H1 (cell line): ENCODE data around the gene GRAMD1B. TPM values are rescaled to one million over a fixed set of nuclear protein-coding genes. Genes with fewer than 3 reads are reported as not detected.

Experiments used
- CTCF ChIA-PET: fragments of 300-600 bp; sonication (Branson Sonifier 250); formaldehyde crosslinking; loops from one replicate; lab custom pipeline; 2021; ENCODE audit not compliant: partially characterized antibody; lab: Charles Lee
- POLR2A ChIA-PET: fragments of 300-600 bp; sonication (Branson Sonifier 250); formaldehyde crosslinking; loops from one replicate; lab custom pipeline; 2021; ENCODE audit warnings: inconsistent platforms; ENCODE audit not compliant: partially characterized antibody; lab: Charles Lee
- DNase-seq, 2 experiments: peaks; one replicate each; pipeline versions ENCODE4 v3.0.0 to v3.0.0-alpha.2; 2010 to 2022; ENCODE audit warnings: low spot score in 2 of 2, low read depth in 1 of 2, mixed read lengths in 1 of 2
- FAIRE-seq: peaks from 2 replicates; lab custom pipeline; 2011; peaks lifted over from hg19 to GRCh38; lab: Jason Lieb, UNC
- H2AFZ ChIP-seq: 2 replicates; pipeline ENCODE4 v1.8.1; 2012; ENCODE audit warnings: low read length, inconsistent platforms
- H2AK5ac ChIP-seq: 2 replicates; pipeline ENCODE4 v1.6.1; 2013; ENCODE audit warnings: low read depth, low read length
- H2BK120ac ChIP-seq: replicated peaks from 2 replicates; pipeline ENCODE3; 2013; ENCODE audit warnings: low read depth, low read length, inconsistent platforms
- H2BK12ac ChIP-seq: 2 replicates; pipeline ENCODE4 v1.6.1; 2013; ENCODE audit warnings: low read depth, low read length
- H2BK15ac ChIP-seq: 2 replicates; pipeline ENCODE4 v1.6.1; 2013; ENCODE audit warnings: low read length
- H2BK20ac ChIP-seq: 2 replicates; pipeline ENCODE4 v1.6.1; 2013; ENCODE audit warnings: low read length
- H2BK5ac ChIP-seq: 2 replicates; pipeline ENCODE4 v1.6.1; 2013; ENCODE audit warnings: low read depth, low read length
- H3K14ac ChIP-seq: 2 replicates; pipeline ENCODE4 v1.6.1; 2013; ENCODE audit warnings: inconsistent platforms; ENCODE audit not compliant: insufficient read length
- H3K18ac ChIP-seq: 2 replicates; pipeline ENCODE4 v1.6.1; 2013; ENCODE audit warnings: low read length; ENCODE audit errors: extremely low read depth
- H3K23ac ChIP-seq: 2 replicates; pipeline ENCODE4 v1.6.1; 2013; ENCODE audit warnings: inconsistent platforms; ENCODE audit not compliant: insufficient read length
- H3K23me2 ChIP-seq: 2 replicates; pipeline ENCODE4 v1.6.1; 2013; ENCODE audit warnings: low read depth, low read length
- H3K27ac ChIP-seq: 2 replicates; pipeline ENCODE4 v1.6.1; 2011; ENCODE audit warnings: low read depth, low read length, inconsistent platforms
- H3K27me3 ChIP-seq, 4 experiments: replicated peaks in 1 of 4; 1 replicate in 1 of 4; 2 replicates in 3 of 4; pipeline versions ENCODE4 v1.6.1 to v1.8.1; 2011 to 2013; ENCODE audit warnings: low read length in 3 of 4, mild to moderate bottlenecking in 3 of 4, inconsistent platforms in 2 of 4, mixed read lengths in 2 of 4, moderate library complexity in 1 of 4; ENCODE audit not compliant: control insufficient read depth in 3 of 4, insufficient read depth in 3 of 4; ENCODE audit errors: extremely low read depth in 1 of 4
- H3K36me3 ChIP-seq, 4 experiments: 2 replicates each; pipeline versions ENCODE4 v1.6.1 to v1.8.1; 2011 to 2013; ENCODE audit warnings: mild to moderate bottlenecking in 4 of 4, low read length in 3 of 4, moderate library complexity in 2 of 4, control low read depth in 1 of 4, inconsistent platforms in 1 of 4; ENCODE audit not compliant: insufficient read depth in 4 of 4, control insufficient read depth in 2 of 4
- H3K4ac ChIP-seq: replicated peaks from 2 replicates; pipeline ENCODE3; 2013; ENCODE audit warnings: low read length, low read depth, mixed read lengths, inconsistent platforms; ENCODE audit not compliant: insufficient read length
- H3K4me1 ChIP-seq, 4 experiments: replicated peaks in 1 of 4; 1 replicate in 1 of 4; 2 replicates in 3 of 4; pipeline versions ENCODE4 v1.6.1 to v1.8.1; 2011 to 2013; ENCODE audit warnings: low read length in 3 of 4, inconsistent platforms in 2 of 4, mixed read lengths in 1 of 4; ENCODE audit not compliant: insufficient read depth in 4 of 4, control insufficient read depth in 3 of 4
- H3K4me2 ChIP-seq, 2 experiments: 2 replicates each; pipeline versions ENCODE4 v1.6.1 to v1.8.1; 2011 to 2013; ENCODE audit warnings: low read depth in 2 of 2, low read length in 2 of 2, control low read depth in 1 of 2, inconsistent platforms in 1 of 2, mild to moderate bottlenecking in 1 of 2; ENCODE audit not compliant: insufficient read depth in 1 of 2
- H3K4me3 ChIP-seq, 4 experiments: fragments of 200-600, 300-600 bp in 1 of 4; sonication (generic), shearing (Covaris generic), sonication (Bioruptor Twin) in 1 of 4; 2 replicates each; pipeline versions ENCODE4 v1.5.1 to v1.8.1; 2011 to 2016; ENCODE audit warnings: low read length in 4 of 4, low read depth in 3 of 4, control low read depth in 2 of 4, inconsistent platforms in 2 of 4, mild to moderate bottlenecking in 2 of 4, mixed read lengths in 1 of 4, moderate library complexity in 1 of 4; ENCODE audit not compliant: insufficient read depth in 2 of 4; ENCODE audit errors: extremely low read depth in 1 of 4
- H3K56ac ChIP-seq: replicated peaks from 2 replicates; pipeline ENCODE3; 2013; ENCODE audit warnings: low read depth, mild to moderate bottlenecking, mixed read lengths, low read length, inconsistent platforms; ENCODE audit not compliant: insufficient read length
- H3K79me1 ChIP-seq: 2 replicates; pipeline ENCODE4 v1.6.1; 2013; ENCODE audit warnings: low read depth, low read length, control low read depth
- H3K79me2 ChIP-seq, 2 experiments: 2 replicates each; pipeline versions ENCODE4 v1.6.1 to v1.8.1; 2012 to 2013; ENCODE audit warnings: low read length in 2 of 2, mild to moderate bottlenecking in 2 of 2, inconsistent platforms in 1 of 2; ENCODE audit not compliant: insufficient read depth in 2 of 2, control insufficient read depth in 1 of 2
- H3K9ac ChIP-seq, 4 experiments: replicated peaks in 1 of 4; 1 replicate in 1 of 4; 2 replicates in 3 of 4; pipeline versions ENCODE4 v1.6.1 to v1.8.1; 2011 to 2013; ENCODE audit warnings: low read depth in 3 of 4, low read length in 3 of 4, control low read depth in 2 of 4, mild to moderate bottlenecking in 2 of 4, moderate library complexity in 2 of 4, inconsistent platforms in 1 of 4; ENCODE audit errors: extremely low read depth in 1 of 4
- H3K9me3 ChIP-seq, 2 experiments: 2 replicates each; pipeline versions ENCODE4 v1.6.1 to v1.8.1; 2012 to 2013; ENCODE audit warnings: mild to moderate bottlenecking in 2 of 2, moderate library complexity in 2 of 2, control low read depth in 1 of 2, inconsistent platforms in 1 of 2, low read depth in 1 of 2, low read length in 1 of 2, mixed read lengths in 1 of 2; ENCODE audit not compliant: insufficient read depth in 2 of 2
- H4K20me1 ChIP-seq, 2 experiments: replicated peaks in 1 of 2; 2 replicates each; pipeline versions ENCODE3 to v1.8.1; 2011 to 2013; ENCODE audit warnings: inconsistent platforms in 2 of 2, low read length in 2 of 2, mild to moderate bottlenecking in 1 of 2; ENCODE audit not compliant: insufficient read depth in 2 of 2, control insufficient read depth in 1 of 2
- H4K5ac ChIP-seq: 2 replicates; pipeline ENCODE4 v1.6.1; 2013; ENCODE audit warnings: low read length, low read depth, mixed read lengths, inconsistent platforms; ENCODE audit not compliant: insufficient read length
- H4K8ac ChIP-seq: 2 replicates; pipeline ENCODE4 v1.8.0; 2013; ENCODE audit warnings: mild to moderate bottlenecking, moderate library complexity, low read length, inconsistent platforms; ENCODE audit not compliant: insufficient read depth; ENCODE audit errors: extremely low read depth
- H4K91ac ChIP-seq: replicated peaks from 2 replicates; pipeline ENCODE3; 2013; ENCODE audit warnings: low read length, mixed read lengths, inconsistent platforms; ENCODE audit not compliant: insufficient read length
- ASH2L ChIP-seq: fragments of 200-600, 300-600 bp; sonication (generic); IDR thresholded peaks from one replicate; pipeline ENCODE4 v1.7.1; 2017; ENCODE audit warnings: low read length
- ATF2 ChIP-seq: IDR thresholded peaks from 2 replicates; pipeline ENCODE4 v1.6.1; 2012; ENCODE audit warnings: low read length, inconsistent platforms
- CEBPB ChIP-seq: IDR thresholded peaks from 2 replicates; pipeline ENCODE4 v1.6.1; 2012; ENCODE audit warnings: low read depth, low read length
- CREB1 ChIP-seq: IDR thresholded peaks from 2 replicates; pipeline ENCODE4 v1.6.1; 2012; ENCODE audit warnings: inconsistent platforms
- FOSL1 ChIP-seq: IDR thresholded peaks from 2 replicates; pipeline ENCODE4 v1.6.1; 2011; ENCODE audit warnings: mild to moderate bottlenecking, low read depth, low read length, moderate library complexity; ENCODE audit not compliant: insufficient read depth
- MAFK ChIP-seq: IDR thresholded peaks from 2 replicates; pipeline ENCODE4 v1.6.1; 2012; ENCODE audit warnings: low read depth, mild to moderate bottlenecking, improper control_type of control experiment, low read length
- NANOG ChIP-seq: IDR thresholded peaks from 2 replicates; pipeline ENCODE4 v1.6.1; 2011; ENCODE audit warnings: low read length, low read depth, mild to moderate bottlenecking, inconsistent platforms; ENCODE audit not compliant: insufficient read depth, poor library complexity, severe bottlenecking
- PHF8 ChIP-seq: fragments of 200-600 bp; sonication (generic); conservative IDR thresholded peaks from 2 replicates; pipeline ENCODE4 v1.7.1; 2012; ENCODE audit warnings: low read depth, mild to moderate bottlenecking, inconsistent platforms, low read length, moderate library complexity
- RBBP5 ChIP-seq: IDR thresholded peaks from 2 replicates; pipeline ENCODE4 v1.7.1; 2012; ENCODE audit warnings: low read depth, mild to moderate bottlenecking, inconsistent platforms, low read length, moderate library complexity, borderline replicate concordance
- SRF ChIP-seq: IDR thresholded peaks from 2 replicates; pipeline ENCODE4 v1.6.1; 2011; ENCODE audit warnings: mild to moderate bottlenecking, low read depth, low read length, moderate library complexity
- TEAD4 ChIP-seq: IDR thresholded peaks from 2 replicates; pipeline ENCODE4 v1.6.1; 2012; ENCODE audit warnings: low read depth, low read length, inconsistent platforms, mixed read lengths
- WGBS, 2 experiments: shearing (Covaris generic) in 1 of 2; methylation state at CpG; one replicate each; pipeline versions ENCODE4 v1.1.6 to v1.1.7; 2013 to 2015; ENCODE audit warnings: low lambda C conversion rate in 2 of 2, mixed read lengths in 2 of 2, inconsistent platforms in 1 of 2, low coverage in 1 of 2, missing lambda C conversion rate in 1 of 2; ENCODE audit not compliant: insufficient replicate concordance in 2 of 2, insufficient coverage in 1 of 2, insufficient read length in 1 of 2; ENCODE audit errors: extremely low coverage in 1 of 2, missing lambda C conversion rate in 1 of 2; 5-methylcytosine and 5-hydroxymethylcytosine counted together
- polyA plus RNA-seq, 7 experiments: library from polyadenylated mRNA; depleted of rRNA in 3 of 7; stranded (reverse) in 5 of 7; unstranded in 2 of 7; fragments of >200 nt in 5 of 7; fragments of 200-250 nt in 2 of 7; gene quantifications; 1 replicate in 5 of 7; 2 replicates in 1 of 7; 4 replicates in 1 of 7; pipeline versions ENCODE4 v1.2.1 to v1.2.3, GENCODE V29; 2011 to 2013; ENCODE audit warnings: missing spikeins in 2 of 7, mixed read lengths in 2 of 7
- total RNA-seq: library from RNA; stranded (reverse); fragmentation: NEBNext Ultra II Directional; extraction: Animal tissue kit (Norgen Biotek cat#: 25700); gene quantifications from 2 replicates; pipeline ENCODE4 v1.2.1, GENCODE V29; 2021

The GRAMD1B gene
- total and polyA plus RNA-seq, 2 of the 8 experiments (the other 6 are each of a cell fraction or from before 2014, with no cell fraction given) = 10.1 to 21.2 TPM

DNA sequence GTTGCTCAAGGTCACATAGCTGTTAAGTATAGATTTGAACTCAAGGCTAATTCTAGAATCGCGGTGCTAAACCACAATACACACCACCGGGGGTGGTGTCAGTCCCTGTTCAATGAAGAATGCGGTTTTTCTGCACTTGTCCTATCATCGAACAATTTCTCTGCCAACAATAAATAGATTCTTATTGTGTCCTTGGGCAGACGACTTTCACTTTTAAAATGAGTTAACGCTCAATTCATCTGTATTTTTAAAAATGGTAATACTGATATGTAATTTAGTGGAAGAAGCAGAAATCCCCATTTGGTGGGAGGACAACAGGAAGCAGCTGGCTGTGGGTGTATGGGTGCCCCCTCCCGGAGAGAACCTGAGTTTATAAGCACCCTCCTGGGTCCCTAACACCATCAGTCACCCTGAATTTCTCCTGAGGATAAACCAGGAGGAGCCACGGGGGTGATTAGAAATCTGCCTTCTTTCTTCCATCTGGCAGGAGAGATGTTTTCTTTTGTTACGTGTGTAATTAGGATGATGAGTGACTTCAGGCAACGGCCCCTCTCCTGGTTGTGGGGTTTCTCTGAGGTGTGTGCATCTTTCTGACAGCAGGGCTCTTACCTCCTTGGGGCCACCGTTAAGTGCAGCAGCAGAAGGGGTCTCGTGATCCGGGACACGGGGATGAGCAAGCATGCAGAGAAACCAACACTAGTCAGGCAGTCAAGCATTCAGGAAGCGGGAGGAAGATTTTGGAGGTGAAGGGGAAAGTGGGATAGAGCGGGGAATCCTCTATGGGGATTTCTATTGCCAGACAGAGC is 87.7 kb downstream of the GRAMD1B start:
- no peaks in the 10 kb centered on the region for H3K27me3 ChIP-seq
- no peaks in the 10 kb centered on the region for H3K36me3 ChIP-seq
- H4K20me1 ChIP-seq = no peaks in the 10 kb centered on the region
- H3K9ac ChIP-seq = no peak overlapping the region
- H3K4me1 ChIP-seq = peaks cover 12 to 22% (median 16%) of the 10 kb centered on the region in 4 experiments
- no peak for DNase-seq
- H3K4me3 ChIP-seq = no peak overlapping the region
- POLR2A ChIA-PET = no interaction called here
- H4K8ac ChIP-seq = no peak overlapping the region
- no peak overlapping the region for H2BK5ac ChIP-seq
- H3K14ac ChIP-seq = no peak overlapping the region
- H2BK120ac ChIP-seq = no peak overlapping the region
- H3K4ac ChIP-seq = no peak overlapping the region
- no peak overlapping the region for H3K23ac ChIP-seq
- no peak for FAIRE-seq
- 0 out of 4 replicates have a peak, but pooled peaks cover 0 to 4% of the 10 kb centered on the region in 2 experiments for H3K79me2 ChIP-seq
- no peak overlapping the region for H3K18ac ChIP-seq
- no peak overlapping the region for H3K56ac ChIP-seq
- no peak overlapping the region for H2BK15ac ChIP-seq
- H3K4me2 ChIP-seq = no peak overlapping the region
- peak overlapping the region; percentile 9 for H4K91ac ChIP-seq
- H3K9me3 ChIP-seq = no peaks in the 10 kb centered on the region
- no peaks in the 10 kb centered on the region; the same call in 1 of the 2 replicates for H3K79me1 ChIP-seq
- no peak overlapping the region for H2AK5ac ChIP-seq
- 89% methylated on average over 17 of the region's 17 CpGs; no CpG with 5 or more reads in 1 of the 2 experiments for WGBS, 2 experiments
- H2AFZ ChIP-seq = no peak overlapping the region
- no peak overlapping the region for H2BK20ac ChIP-seq
- peaks cover 2% of the 10 kb centered on the region; the same call in 1 of the 2 replicates for H3K23me2 ChIP-seq
- H3K27ac ChIP-seq = no peak overlapping the region
- CTCF ChIA-PET = interaction anchor here (0.6 to 11.3 kb wide), 10 partner anchors 8 to 111 kb away, joined by 3 to 67 read pairs (median 4); no protein-coding TSS in a partner anchor
- H4K5ac ChIP-seq = no peak overlapping the region
- no peak overlapping the region for H2BK12ac ChIP-seq
- TF ChIP-seq ASH2L (no peak), MAFK (no peak), RBBP5 (no peak), ATF2 (no peak), CEBPB (no peak), SRF (no peak), TEAD4 (no peak), FOSL1 (no peak), PHF8 (no peak), CREB1 (no peak), NANOG (no peak)
